ENCODE data around the gene CLTCL1. TPM values are rescaled to one million over a fixed set of nuclear protein-coding genes. Genes with fewer than 3 reads are reported as not detected.

The CLTCL1 gene
- total RNA-seq, 4 donors from 2014 or later: 1.0 to 20.5 (median 11.4) TPM

GRCh38 chr22:19212302-19212870, 79.1 kb downstream of the CLTCL1 start:
- H3K36me3 ChIP-seq: no peaks in the 10 kb centered on the region
- no peaks in the 10 kb centered on the region for H3K9me3 ChIP-seq
- intact Hi-C loops (cut with DNase I; ENCODE audit: low total_unique reads): no loop called here
- no peak for DNase-seq
- no peaks in the 10 kb centered on the region for H3K27me3 ChIP-seq
- TF ChIP-seq CTCF (IDR thresholded peaks at IDR 0.05) (no peak), POLR2A (IDR thresholded peaks at IDR 0.05) (no peak)
- H3K4me1 ChIP-seq: no peaks in the 10 kb centered on the region
- no peak overlapping the region for H3K4me3 ChIP-seq
- no peak overlapping the region for H3K27ac ChIP-seq

- DNase-seq: no peak
- H3K4me3 ChIP-seq: no peak overlapping the region
- TF ChIP-seq CTCF (IDR thresholded peaks at IDR 0.05) (no peak), POLR2A (IDR thresholded peaks at IDR 0.05) (no peak)
- H3K36me3 ChIP-seq: no peaks in the 10 kb centered on the region
- H3K27ac ChIP-seq: no peak overlapping the region
- H3K4me1 ChIP-seq: no peaks in the 10 kb centered on the region
- no peaks in the 10 kb centered on the region for H3K27me3 ChIP-seq
- intact Hi-C loops (cut with DNase I; ENCODE audit: low total_unique reads): no loop called here
- H3K9me3 ChIP-seq: no peaks in the 10 kb centered on the region
These were observed 81.3 kb downstream of the CLTCL1 start for GRCh38 chr22:19210188-19210587.

GRCh38 chr22:19208287-19208847, 83.2 kb downstream of the CLTCL1 start:
- no peak for TF ChIP-seq POLR2A (IDR thresholded peaks at IDR 0.05)
- no peak for TF ChIP-seq CTCF (IDR thresholded peaks at IDR 0.05)
- no peaks in the 10 kb centered on the region for H3K36me3 ChIP-seq
- H3K4me3 ChIP-seq: no peak overlapping the region
- intact Hi-C loops (cut with DNase I; ENCODE audit: low total_unique reads): no loop called here
- H3K27ac ChIP-seq: no peak overlapping the region
- no peaks in the 10 kb centered on the region for H3K27me3 ChIP-seq
- H3K4me1 ChIP-seq: no peaks in the 10 kb centered on the region
- DNase-seq: no peak
- H3K9me3 ChIP-seq: no peaks in the 10 kb centered on the region

GRCh38 chr22:19207884-19208283, 83.6 kb downstream of the CLTCL1 start:
- Histone ChIP-seq H3K27me3 (no peaks in the 10 kb centered on the region), H3K4me3 (no peak overlapping the region), H3K4me1 (no peaks in the 10 kb centered on the region), H3K9me3 (no peaks in the 10 kb centered on the region), H3K27ac (no peak overlapping the region), H3K36me3 (no peaks in the 10 kb centered on the region)
- DNase-seq: no peak
- intact Hi-C loops (cut with DNase I; ENCODE audit: low total_unique reads): no loop called here
- no peak for TF ChIP-seq CTCF (IDR thresholded peaks at IDR 0.05)
- no peak for TF ChIP-seq POLR2A (IDR thresholded peaks at IDR 0.05)

- DNase-seq: no peak
- no peak overlapping the region for H3K4me3 ChIP-seq
- TF ChIP-seq CTCF (IDR thresholded peaks at IDR 0.05) (no peak), POLR2A (IDR thresholded peaks at IDR 0.05) (no peak)
These were observed 84.1 kb downstream of the CLTCL1 start for GRCh38 chr22:19207401-19207808.

More at GRCh38 chr22:19207401-19207808, 84.1 kb downstream of the CLTCL1 start:
- Histone ChIP-seq H3K36me3 (no peaks in the 10 kb centered on the region), H3K27ac (no peak overlapping the region), H3K9me3 (no peaks in the 10 kb centered on the region), H3K27me3 (no peaks in the 10 kb centered on the region), H3K4me1 (no peaks in the 10 kb centered on the region)
- intact Hi-C loops (cut with DNase I; ENCODE audit: low total_unique reads): no loop called here
